GM18870 (cell line): ENCODE results near the gene CD72.

Experiments used
- ATAC-seq: cut with Tn5 transposase; IDR thresholded peaks from one replicate; pipeline ENCODE4 v1.9.1; 2021; ENCODE audit warnings: moderate library complexity; ENCODE audit not compliant: unreplicated experiment

CD72 gene

DNA sequence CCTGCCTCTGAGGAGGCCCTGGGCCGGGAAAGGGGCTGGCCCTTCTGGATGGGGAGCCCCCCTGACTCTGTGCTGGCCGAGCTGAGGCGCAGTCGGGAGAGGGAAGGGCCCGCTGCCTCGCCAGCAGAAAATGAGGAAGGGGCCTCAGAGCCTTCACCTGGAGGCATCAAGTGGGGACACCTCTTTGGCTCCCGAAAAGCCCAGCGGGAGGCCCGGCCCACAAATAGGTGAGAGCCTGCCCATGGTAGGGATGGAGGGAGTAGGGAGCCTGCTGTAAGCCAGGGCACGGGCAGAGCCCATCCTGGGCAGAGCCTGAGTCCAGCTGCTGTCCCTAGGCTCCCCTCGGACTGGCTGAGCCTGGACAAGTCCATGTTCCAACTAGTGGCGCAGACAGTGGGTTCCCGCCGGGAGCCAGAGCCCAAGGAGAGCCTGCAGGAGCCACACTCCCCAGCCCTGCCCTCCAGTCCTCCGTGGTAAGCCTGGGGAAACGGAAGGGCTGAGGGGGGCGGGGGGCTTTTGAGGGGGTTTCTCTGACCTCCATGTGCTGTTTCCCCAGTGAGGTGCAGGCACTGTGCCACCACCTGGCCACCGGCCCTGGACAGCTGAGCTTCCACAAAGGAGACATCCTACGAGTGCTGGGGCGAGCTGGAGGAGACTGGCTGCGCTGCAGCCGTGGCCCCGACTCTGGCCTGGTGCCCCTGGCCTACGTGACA lies 57.4 kb downstream of the CD72 start:
- ATAC-seq: no peak
